ENCODE measurements around the gene GPR37L1.

GPR37L1 gene

GRCh38 chr1:202081992-202082391 is 40.7 kb upstream of the GPR37L1 start:
- no peak for TF ChIP-seq CTCF (IDR thresholded peaks at IDR 0.05; ENCODE audit: borderline replicate concordance, control extremely low read depth, extremely low read depth, insufficient read depth, missing control alignments)
- in situ Hi-C loops (cut with MboI; ENCODE audit: low sequenced_read_pairs, unreplicated experiment) = no loop called here
- DNase-seq (ENCODE audit: low spot score) = no peak

GRCh38 chr1:202084791-202085681 is 37.7 kb upstream of the GPR37L1 start:
- no peak for DNase-seq (ENCODE audit: low spot score)
- in situ Hi-C loops (cut with MboI; ENCODE audit: low sequenced_read_pairs, unreplicated experiment) = no loop called here

GRCh38 chr1:202085682-202086373 is 36.9 kb upstream of the GPR37L1 start:
- TF ChIP-seq CTCF (IDR thresholded peaks at IDR 0.05; ENCODE audit: borderline replicate concordance, control extremely low read depth, extremely low read depth, insufficient read depth, missing control alignments) = no peak
- no peak for DNase-seq (ENCODE audit: low spot score)
- in situ Hi-C loops (cut with MboI; ENCODE audit: low sequenced_read_pairs, unreplicated experiment) = no loop called here

More at GRCh38 chr1:202084791-202085681, 37.7 kb upstream of the GPR37L1 start:
- TF ChIP-seq CTCF (IDR thresholded peaks at IDR 0.05; ENCODE audit: borderline replicate concordance, control extremely low read depth, extremely low read depth, insufficient read depth, missing control alignments) = no peak

- in situ Hi-C loops (cut with MboI; ENCODE audit: low sequenced_read_pairs, unreplicated experiment) = no loop called here
- no peak for DNase-seq (ENCODE audit: low spot score)
- no peak for TF ChIP-seq CTCF (IDR thresholded peaks at IDR 0.05; ENCODE audit: borderline replicate concordance, control extremely low read depth, extremely low read depth, insufficient read depth, missing control alignments)
Observed at GRCh38 chr1:202086579-202087350, 36.0 kb upstream of the GPR37L1 start.

GRCh38 chr1:202088206-202088605 is 34.5 kb upstream of the GPR37L1 start:
- in situ Hi-C loops (cut with MboI; ENCODE audit: low sequenced_read_pairs, unreplicated experiment) = no loop called here
- no peak for TF ChIP-seq CTCF (IDR thresholded peaks at IDR 0.05; ENCODE audit: borderline replicate concordance, control extremely low read depth, extremely low read depth, insufficient read depth, missing control alignments)
- DNase-seq (ENCODE audit: low spot score) = no peak

- no peak for TF ChIP-seq CTCF (IDR thresholded peaks at IDR 0.05; ENCODE audit: borderline replicate concordance, control extremely low read depth, extremely low read depth, insufficient read depth, missing control alignments)
- no peak for DNase-seq (ENCODE audit: low spot score)
- in situ Hi-C loops (cut with MboI; ENCODE audit: low sequenced_read_pairs, unreplicated experiment) = no loop called here
Observed at GRCh38 chr1:202090994-202091393, 31.7 kb upstream of the GPR37L1 start.

Measured in GM13976 (cell line).